CD14-positive monocyte (primary cell): ENCODE data around the gene SYTL5. TPM values are rescaled to one million over a fixed set of nuclear protein-coding genes. Genes with fewer than 3 reads are reported as not detected.
A peak's percentile ranks its signal among the peaks of the same experiment; 100 is the strongest.

Source experiments
- DNase-seq, 3 donors: peaks; one replicate each; pipeline ENCODE4 v3.0.0-alpha.2; 2011 to 2022
- H2AFZ ChIP-seq: 2 replicates; pipeline ENCODE4 v1.6.0; 2012; ENCODE audit warnings: mild to moderate bottlenecking, low read depth, low read length, inconsistent platforms; ENCODE audit not compliant: insufficient read depth, poor library complexity, severe bottlenecking
- H3K27ac ChIP-seq, 2 donors: 1 replicate in 1 of 2; 2 replicates in 1 of 2; pipeline ENCODE4 v1.5.1; 2012 to 2013; ENCODE audit warnings: low read length in 2 of 2, control low read depth in 1 of 2, inconsistent platforms in 1 of 2, low read depth in 1 of 2, mild to moderate bottlenecking in 1 of 2
- H3K27me3 ChIP-seq, 2 donors: one replicate each; pipeline versions ENCODE4 v1.6.0 to v1.6.1; 2011 to 2013; ENCODE audit warnings: low read length in 2 of 2; ENCODE audit not compliant: control insufficient read depth in 2 of 2, insufficient read depth in 2 of 2
- H3K36me3 ChIP-seq, 2 donors: replicated peaks in 1 of 2; 1 replicate in 1 of 2; 2 replicates in 1 of 2; pipeline versions ENCODE4 v1.5.1 to v1.6.1; 2012 to 2013; ENCODE audit warnings: low read length in 2 of 2, control low read depth in 1 of 2, inconsistent platforms in 1 of 2, mild to moderate bottlenecking in 1 of 2; ENCODE audit not compliant: insufficient read depth in 2 of 2, control insufficient read depth in 1 of 2
- H3K4me1 ChIP-seq, 2 donors: 1 replicate in 1 of 2; 2 replicates in 1 of 2; pipeline versions ENCODE4 v1.5.1 to v1.6.1; 2012 to 2013; ENCODE audit warnings: low read length in 2 of 2, control low read depth in 1 of 2, inconsistent platforms in 1 of 2, mild to moderate bottlenecking in 1 of 2, moderate library complexity in 1 of 2; ENCODE audit not compliant: insufficient read depth in 2 of 2, control insufficient read depth in 1 of 2
- H3K4me2 ChIP-seq: replicated peaks from 2 replicates; pipeline ENCODE3; 2012; ENCODE audit warnings: low read length, moderate library complexity, mild to moderate bottlenecking; ENCODE audit not compliant: poor library complexity, severe bottlenecking; ENCODE audit errors: extremely low read depth
- H3K4me3 ChIP-seq, 3 experiments: fragments of 200-600 bp in 1 of 3; sonication (generic) in 1 of 3; replicated peaks in 1 of 3; 1 replicate in 2 of 3; 2 replicates in 1 of 3; pipeline ENCODE4 v1.5.1; 2011 to 2013; ENCODE audit warnings: low read length in 3 of 3, mild to moderate bottlenecking in 3 of 3, control low read depth in 2 of 3, low read depth in 2 of 3, inconsistent platforms in 1 of 3, moderate library complexity in 1 of 3
- H3K79me2 ChIP-seq: 2 replicates; pipeline ENCODE4 v1.6.0; 2012; ENCODE audit warnings: mild to moderate bottlenecking, control low read depth, inconsistent platforms, low read length, moderate library complexity; ENCODE audit not compliant: insufficient read depth
- H3K9ac ChIP-seq: 2 replicates; pipeline ENCODE4 v1.6.0; 2017; ENCODE audit warnings: low read length, mild to moderate bottlenecking; ENCODE audit not compliant: insufficient read depth, poor library complexity, severe bottlenecking
- H3K9me3 ChIP-seq, 2 donors: replicated peaks in 1 of 2; 1 replicate in 1 of 2; 2 replicates in 1 of 2; pipeline versions ENCODE4 v1.5.1 to v1.6.1; 2012 to 2013; ENCODE audit warnings: low read length in 2 of 2, control low read depth in 1 of 2; ENCODE audit not compliant: control insufficient read depth in 1 of 2, insufficient read depth in 1 of 2
- H4K20me1 ChIP-seq: 2 replicates; pipeline ENCODE4 v1.6.0; 2012; ENCODE audit warnings: mild to moderate bottlenecking, low read length, control low read depth, moderate library complexity; ENCODE audit not compliant: insufficient read depth
- H3K27ac Mint-ChIP-seq, 7 donors: one replicate each; pipeline ENCODE4 v1.8.0; 2020; ENCODE audit warnings: mild to moderate bottlenecking in 7 of 7, mixed read lengths in 7 of 7, moderate library complexity in 6 of 7, inconsistent platforms in 2 of 7
- H3K27me3 Mint-ChIP-seq, 3 donors: one replicate each; pipeline ENCODE4 v1.8.0; 2021 to 2022; ENCODE audit warnings: low read depth in 3 of 3, mild to moderate bottlenecking in 3 of 3, mixed read lengths in 3 of 3, moderate library complexity in 3 of 3, inconsistent platforms in 1 of 3
- H3K36me3 Mint-ChIP-seq, 2 donors: one replicate each; pipeline ENCODE4 v1.8.0; 2020; ENCODE audit warnings: mixed read lengths in 2 of 2, inconsistent platforms in 1 of 2, mild to moderate bottlenecking in 1 of 2
- H3K4me1 Mint-ChIP-seq: one replicate; pipeline ENCODE4 v1.8.0; 2020; ENCODE audit warnings: mild to moderate bottlenecking, mixed read lengths
- H3K4me3 Mint-ChIP-seq, 2 donors: one replicate each; pipeline ENCODE4 v1.8.0; 2020; ENCODE audit warnings: mild to moderate bottlenecking in 2 of 2, mixed read lengths in 2 of 2, moderate library complexity in 1 of 2
- H3K9me3 Mint-ChIP-seq, 7 donors: one replicate each; pipeline ENCODE4 v1.8.0; 2020 to 2022; ENCODE audit warnings: mixed read lengths in 7 of 7, mild to moderate bottlenecking in 6 of 7, moderate library complexity in 6 of 7, inconsistent platforms in 2 of 7
- WGBS: methylation state at CpG from one replicate; pipeline ENCODE4 v1.1.5; 2013; ENCODE audit warnings: missing lambda C conversion rate; ENCODE audit not compliant: insufficient coverage; 5-methylcytosine and 5-hydroxymethylcytosine counted together
- intact Hi-C, 2 donors: fragments of 100-400 bp; cut with micrococcal nuclease; formaldehyde crosslinking; loops; one replicate each; pipeline versions ENCODE4 v1.15.0 to v1.15.1; 2023
- polyA plus RNA-seq, 3 donors: library from polyadenylated mRNA; depleted of rRNA in 1 of 3; unstranded in 2 of 3; stranded (reverse) in 1 of 3; fragments of 300-500 nt in 2 of 3; fragments of >200 nt in 1 of 3; fragmentation: Illumina TruSeq in 2 of 3; gene quantifications; 1 replicate in 2 of 3; 2 replicates in 1 of 3; pipeline ENCODE4 v1.2.3, GENCODE V29; 2012 to 2021
- small RNA-seq: library from RNA; depleted of rRNA; stranded (forward); fragments of <200 nt; gene quantifications from one replicate; pipeline ENCODE3, GENCODE V24; 2012; ENCODE audit warnings: low read depth; ENCODE audit not compliant: insufficient read length
- TF ChIP-seq, protein P1 (sequence below): fragments of 200-600 bp; IDR thresholded peaks from one replicate; pipeline ENCODE4 v1.8.0; 2022; ENCODE audit warnings: antibody characterized with exemption, mild to moderate bottlenecking

The SYTL5 gene
- polyA plus RNA-seq, 3 donors, result not detected

DNA sequence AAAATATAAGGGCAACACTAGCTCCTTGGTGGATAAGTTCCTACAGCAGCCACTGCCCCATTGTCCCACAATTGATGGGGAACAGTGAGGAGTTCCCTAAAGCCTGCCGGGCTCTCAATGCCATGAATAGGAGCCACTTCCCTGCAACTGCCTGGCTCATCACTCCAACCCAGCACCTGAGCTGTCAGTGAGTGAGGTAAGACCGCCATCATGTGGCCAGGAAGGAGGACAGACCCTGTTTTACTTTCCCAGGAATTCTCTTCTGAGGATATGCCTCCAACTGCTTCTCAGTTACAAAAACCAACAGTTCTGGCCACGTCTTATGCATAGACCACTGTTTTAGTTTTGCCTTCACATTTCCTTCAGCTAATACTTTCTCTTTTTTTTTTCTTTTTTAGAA, 168.8 kb downstream of the SYTL5 start:
- H3K27ac Mint-ChIP-seq, result no peak overlapping the region
- TF ChIP-seq, protein P1, sequence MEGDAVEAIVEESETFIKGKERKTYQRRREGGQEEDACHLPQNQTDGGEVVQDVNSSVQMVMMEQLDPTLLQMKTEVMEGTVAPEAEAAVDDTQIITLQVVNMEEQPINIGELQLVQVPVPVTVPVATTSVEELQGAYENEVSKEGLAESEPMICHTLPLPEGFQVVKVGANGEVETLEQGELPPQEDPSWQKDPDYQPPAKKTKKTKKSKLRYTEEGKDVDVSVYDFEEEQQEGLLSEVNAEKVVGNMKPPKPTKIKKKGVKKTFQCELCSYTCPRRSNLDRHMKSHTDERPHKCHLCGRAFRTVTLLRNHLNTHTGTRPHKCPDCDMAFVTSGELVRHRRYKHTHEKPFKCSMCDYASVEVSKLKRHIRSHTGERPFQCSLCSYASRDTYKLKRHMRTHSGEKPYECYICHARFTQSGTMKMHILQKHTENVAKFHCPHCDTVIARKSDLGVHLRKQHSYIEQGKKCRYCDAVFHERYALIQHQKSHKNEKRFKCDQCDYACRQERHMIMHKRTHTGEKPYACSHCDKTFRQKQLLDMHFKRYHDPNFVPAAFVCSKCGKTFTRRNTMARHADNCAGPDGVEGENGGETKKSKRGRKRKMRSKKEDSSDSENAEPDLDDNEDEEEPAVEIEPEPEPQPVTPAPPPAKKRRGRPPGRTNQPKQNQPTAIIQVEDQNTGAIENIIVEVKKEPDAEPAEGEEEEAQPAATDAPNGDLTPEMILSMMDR, result no peak
- peak in 1 of 3 donors; percentile 3 for DNase-seq
- no peaks in the 10 kb centered on the region for H3K9me3 ChIP-seq
- H3K36me3 ChIP-seq, result no peaks in the 10 kb centered on the region
- no peaks in the 10 kb centered on the region for H3K4me1 Mint-ChIP-seq
- H3K79me2 ChIP-seq, result no peaks in the 10 kb centered on the region
- H3K4me3 ChIP-seq, result no peak overlapping the region
- no peak overlapping the region for H2AFZ ChIP-seq
- WGBS, result 29% methylated on average over 1 of the region's 3 CpGs
- intact Hi-C loops, result no loop called here
- no peaks in the 10 kb centered on the region for H3K27me3 ChIP-seq
- no peak overlapping the region for H3K9ac ChIP-seq
- H3K4me3 Mint-ChIP-seq, result no peak overlapping the region
- H3K27me3 Mint-ChIP-seq, result peaks cover 2 to 5% (median 2%) of the 10 kb centered on the region in 3 donors
- H3K27ac ChIP-seq, result no peak overlapping the region
- H3K9me3 Mint-ChIP-seq, result no peaks in the 10 kb centered on the region
- no peaks in the 10 kb centered on the region for H4K20me1 ChIP-seq
- H3K4me2 ChIP-seq, result no peak overlapping the region
- H3K36me3 Mint-ChIP-seq, result no peaks in the 10 kb centered on the region
- no peaks in the 10 kb centered on the region for H3K4me1 ChIP-seq

GRCh38 chrX:38178396-38178795, 172.0 kb downstream of the SYTL5 start:
- Mint-ChIP-seq H3K4me3 (no peak overlapping the region), H3K4me1 (no peaks in the 10 kb centered on the region), H3K36me3 (no peaks in the 10 kb centered on the region), H3K9me3 (no peaks in the 10 kb centered on the region), H3K27me3 (peaks cover 2 to 3% (median 3%) of the 10 kb centered on the region in 3 donors), H3K27ac (no peak overlapping the region)
- DNase-seq, result no peak
- Histone ChIP-seq H3K9ac (no peak overlapping the region), H3K4me1 (no peaks in the 10 kb centered on the region), H3K79me2 (no peaks in the 10 kb centered on the region), H3K9me3 (no peaks in the 10 kb centered on the region), H2AFZ (no peak overlapping the region), H3K27me3 (no peaks in the 10 kb centered on the region), H3K4me2 (no peak overlapping the region), H3K36me3 (no peaks in the 10 kb centered on the region), H3K27ac (no peak overlapping the region), H3K4me3 (no peak overlapping the region), H4K20me1 (no peaks in the 10 kb centered on the region)
- no CpG with 5 or more reads among the region's 2 CpGs for WGBS
- intact Hi-C loops, result no loop called here
- TF ChIP-seq, protein P1, result no peak

Small RNAs within 50 kb of the gene (small RNA-seq; reads per million reads assigned to genes)
- gene MIR548AJ2, result not detected

Other genes with a start within 250 kb of the SYTL5 start
- 100 to 1,000 TPM; 328 to 851 (median 842) TPM for gene CYBB, start 226.5 kb upstream of the SYTL5 start, polyA plus RNA-seq
- gene DYNLT3, start 159.0 kb upstream of the SYTL5 start, polyA plus RNA-seq, result 10 to 100 TPM in 2 of 3 donors, 1 to 10 TPM in 1; 9.4 to 21.9 (median 15.2) TPM
- gene SRPX, start 214.3 kb downstream of the SYTL5 start, polyA plus RNA-seq, result not detected